Airway epithelial cell (primary cell): ENCODE measurements around the gene OLAH. TPM values are rescaled to one million over a fixed set of nuclear protein-coding genes. Genes with fewer than 3 reads are reported as not detected.

Experiments
- total RNA-seq: library from RNA; depleted of rRNA; stranded (reverse); fragments of >200 nt; gene quantifications from 2 replicates; pipeline ENCODE4 v1.2.3, GENCODE V29; 2015

OLAH gene
- 0.09 TPM in 1 of 2 replicates, not detected in the other for total RNA-seq

GRCh38 chr10:15043674-15044073 lies at the start of gene OLAH:
TSS of gene OLAH (plus strand) at chr10:15043943. CDS start at chr10:15047289, 3,346 bp downstream.

GRCh38 chr10:15088428-15089261 lies 44.9 kb downstream of the OLAH start, which contains the start of gene ACBD7:
TSS of gene ACBD7 (minus strand) at chr10:15088776. CDS start at chr10:15088728, 48 bp downstream.

GRCh38 chr10:15097011-15097812 lies 53.5 kb downstream of the OLAH start, which contains the start of gene RPP38:
TSS of gene RPP38 (plus strand) at chr10:15097355. CDS start at chr10:15103315, 5,960 bp downstream.

Other genes starting within 250 kb of the OLAH start
- 0.21 TPM in 1 of 2 replicates, not detected in the other for gene CDNF, start 205.9 kb upstream of the OLAH start, total RNA-seq
- gene HSPA14, start 205.6 kb upstream of the OLAH start, total RNA-seq: 14.2 and 20.8 TPM in 2 replicates
- 7.0 and 12.6 TPM in 2 replicates for gene MSANTD7, start 205.6 kb upstream of the OLAH start, total RNA-seq
- 13.5 and 16.1 TPM in 2 replicates for gene SUV39H2, start 165.1 kb upstream of the OLAH start, total RNA-seq
- gene DCLRE1C, start 89.8 kb upstream of the OLAH start, total RNA-seq: 7.4 and 7.6 TPM in 2 replicates
- not detected in 2 replicates for gene MEIG1, start 84.6 kb upstream of the OLAH start, total RNA-seq
- 0.28 and 0.74 TPM in 2 replicates for gene ACBD7, start 44.8 kb downstream of the OLAH start, total RNA-seq
- 13.1 and 20.0 TPM in 2 replicates for gene RPP38, start 53.4 kb downstream of the OLAH start, total RNA-seq
- gene NMT2, start 124.8 kb downstream of the OLAH start, total RNA-seq: 9.4 and 11.4 TPM in 2 replicates